ENCODE measurements around the gene SENP8. TPM values are rescaled to one million over a fixed set of nuclear protein-coding genes. Genes with fewer than 3 reads are reported as not detected.

SENP8 gene
- total and polyA plus RNA-seq, 2 of the 13 experiments (the other 11 are each of a cell fraction or from before 2014, with no cell fraction given): 2.7 to 3.0 TPM

- TF ChIP-seq, protein P1, sequence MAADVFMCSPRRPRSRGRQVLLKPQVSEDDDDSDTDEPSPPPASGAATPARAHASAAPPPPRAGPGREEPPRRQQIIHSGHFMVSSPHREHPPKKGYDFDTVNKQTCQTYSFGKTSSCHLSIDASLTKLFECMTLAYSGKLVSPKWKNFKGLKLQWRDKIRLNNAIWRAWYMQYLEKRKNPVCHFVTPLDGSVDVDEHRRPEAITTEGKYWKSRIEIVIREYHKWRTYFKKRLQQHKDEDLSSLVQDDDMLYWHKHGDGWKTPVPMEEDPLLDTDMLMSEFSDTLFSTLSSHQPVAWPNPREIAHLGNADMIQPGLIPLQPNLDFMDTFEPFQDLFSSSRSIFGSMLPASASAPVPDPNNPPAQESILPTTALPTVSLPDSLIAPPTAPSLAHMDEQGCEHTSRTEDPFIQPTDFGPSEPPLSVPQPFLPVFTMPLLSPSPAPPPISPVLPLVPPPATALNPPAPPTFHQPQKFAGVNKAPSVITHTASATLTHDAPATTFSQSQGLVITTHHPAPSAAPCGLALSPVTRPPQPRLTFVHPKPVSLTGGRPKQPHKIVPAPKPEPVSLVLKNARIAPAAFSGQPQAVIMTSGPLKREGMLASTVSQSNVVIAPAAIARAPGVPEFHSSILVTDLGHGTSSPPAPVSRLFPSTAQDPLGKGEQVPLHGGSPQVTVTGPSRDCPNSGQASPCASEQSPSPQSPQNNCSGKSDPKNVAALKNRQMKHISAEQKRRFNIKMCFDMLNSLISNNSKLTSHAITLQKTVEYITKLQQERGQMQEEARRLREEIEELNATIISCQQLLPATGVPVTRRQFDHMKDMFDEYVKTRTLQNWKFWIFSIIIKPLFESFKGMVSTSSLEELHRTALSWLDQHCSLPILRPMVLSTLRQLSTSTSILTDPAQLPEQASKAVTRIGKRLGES (CRISPR knock-in tag; IDR thresholded peaks at IDR 0.05; ENCODE audit: borderline replicate concordance): no peak
- TF ChIP-seq REL (CRISPR knock-in tag; conservative IDR thresholded peaks at IDR 0.05) (no peak), ZNF883 (CRISPR knock-in tag; IDR thresholded peaks at IDR 0.05; ENCODE audit: not compliant biosample characterization) (peak; percentile 6), TOPORS (CRISPR knock-in tag; IDR thresholded peaks at IDR 0.05) (no peak; the same call in 1 of the 2 replicates), MZF1 (CRISPR knock-in tag; IDR thresholded peaks at IDR 0.05; ENCODE audit: borderline replicate concordance) (no peak), BRD4 (CRISPR knock-in tag; IDR thresholded peaks at IDR 0.05) (no peak; the same call in 1 of the 2 replicates), PRMT3 (CRISPR knock-in tag; IDR thresholded peaks at IDR 0.05; ENCODE audit: borderline replicate concordance, low read depth) (no peak), ZBTB25 (CRISPR knock-in tag; IDR thresholded peaks at IDR 0.05) (no peak)
- TF ChIP-seq, protein P2, sequence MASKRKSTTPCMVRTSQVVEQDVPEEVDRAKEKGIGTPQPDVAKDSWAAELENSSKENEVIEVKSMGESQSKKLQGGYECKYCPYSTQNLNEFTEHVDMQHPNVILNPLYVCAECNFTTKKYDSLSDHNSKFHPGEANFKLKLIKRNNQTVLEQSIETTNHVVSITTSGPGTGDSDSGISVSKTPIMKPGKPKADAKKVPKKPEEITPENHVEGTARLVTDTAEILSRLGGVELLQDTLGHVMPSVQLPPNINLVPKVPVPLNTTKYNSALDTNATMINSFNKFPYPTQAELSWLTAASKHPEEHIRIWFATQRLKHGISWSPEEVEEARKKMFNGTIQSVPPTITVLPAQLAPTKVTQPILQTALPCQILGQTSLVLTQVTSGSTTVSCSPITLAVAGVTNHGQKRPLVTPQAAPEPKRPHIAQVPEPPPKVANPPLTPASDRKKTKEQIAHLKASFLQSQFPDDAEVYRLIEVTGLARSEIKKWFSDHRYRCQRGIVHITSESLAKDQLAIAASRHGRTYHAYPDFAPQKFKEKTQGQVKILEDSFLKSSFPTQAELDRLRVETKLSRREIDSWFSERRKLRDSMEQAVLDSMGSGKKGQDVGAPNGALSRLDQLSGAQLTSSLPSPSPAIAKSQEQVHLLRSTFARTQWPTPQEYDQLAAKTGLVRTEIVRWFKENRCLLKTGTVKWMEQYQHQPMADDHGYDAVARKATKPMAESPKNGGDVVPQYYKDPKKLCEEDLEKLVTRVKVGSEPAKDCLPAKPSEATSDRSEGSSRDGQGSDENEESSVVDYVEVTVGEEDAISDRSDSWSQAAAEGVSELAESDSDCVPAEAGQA (IDR thresholded peaks at IDR 0.05; ENCODE audit: low read depth): 0 out of 2 replicates have a peak, but pooled peaks have one; percentile 7
- TF ChIP-seq, protein P2 (CRISPR knock-in tag; IDR thresholded peaks at IDR 0.05; ENCODE audit: borderline replicate concordance): no peak
- TF ChIP-seq, protein P3, sequence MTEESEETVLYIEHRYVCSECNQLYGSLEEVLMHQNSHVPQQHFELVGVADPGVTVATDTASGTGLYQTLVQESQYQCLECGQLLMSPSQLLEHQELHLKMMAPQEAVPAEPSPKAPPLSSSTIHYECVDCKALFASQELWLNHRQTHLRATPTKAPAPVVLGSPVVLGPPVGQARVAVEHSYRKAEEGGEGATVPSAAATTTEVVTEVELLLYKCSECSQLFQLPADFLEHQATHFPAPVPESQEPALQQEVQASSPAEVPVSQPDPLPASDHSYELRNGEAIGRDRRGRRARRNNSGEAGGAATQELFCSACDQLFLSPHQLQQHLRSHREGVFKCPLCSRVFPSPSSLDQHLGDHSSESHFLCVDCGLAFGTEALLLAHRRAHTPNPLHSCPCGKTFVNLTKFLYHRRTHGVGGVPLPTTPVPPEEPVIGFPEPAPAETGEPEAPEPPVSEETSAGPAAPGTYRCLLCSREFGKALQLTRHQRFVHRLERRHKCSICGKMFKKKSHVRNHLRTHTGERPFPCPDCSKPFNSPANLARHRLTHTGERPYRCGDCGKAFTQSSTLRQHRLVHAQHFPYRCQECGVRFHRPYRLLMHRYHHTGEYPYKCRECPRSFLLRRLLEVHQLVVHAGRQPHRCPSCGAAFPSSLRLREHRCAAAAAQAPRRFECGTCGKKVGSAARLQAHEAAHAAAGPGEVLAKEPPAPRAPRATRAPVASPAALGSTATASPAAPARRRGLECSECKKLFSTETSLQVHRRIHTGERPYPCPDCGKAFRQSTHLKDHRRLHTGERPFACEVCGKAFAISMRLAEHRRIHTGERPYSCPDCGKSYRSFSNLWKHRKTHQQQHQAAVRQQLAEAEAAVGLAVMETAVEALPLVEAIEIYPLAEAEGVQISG (CRISPR knock-in tag; IDR thresholded peaks at IDR 0.05): no peak; the same call in 1 of the 2 replicates
- TF ChIP-seq, protein P4, sequence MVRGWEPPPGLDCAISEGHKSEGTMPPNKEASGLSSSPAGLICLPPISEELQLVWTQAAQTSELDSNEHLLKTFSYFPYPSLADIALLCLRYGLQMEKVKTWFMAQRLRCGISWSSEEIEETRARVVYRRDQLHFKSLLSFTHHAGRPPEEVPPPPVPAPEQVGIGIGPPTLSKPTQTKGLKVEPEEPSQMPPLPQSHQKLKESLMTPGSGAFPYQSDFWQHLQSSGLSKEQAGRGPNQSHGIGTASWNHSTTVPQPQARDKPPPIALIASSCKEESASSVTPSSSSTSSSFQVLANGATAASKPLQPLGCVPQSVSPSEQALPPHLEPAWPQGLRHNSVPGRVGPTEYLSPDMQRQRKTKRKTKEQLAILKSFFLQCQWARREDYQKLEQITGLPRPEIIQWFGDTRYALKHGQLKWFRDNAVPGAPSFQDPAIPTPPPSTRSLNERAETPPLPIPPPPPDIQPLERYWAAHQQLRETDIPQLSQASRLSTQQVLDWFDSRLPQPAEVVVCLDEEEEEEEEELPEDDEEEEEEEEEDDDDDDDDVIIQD (CRISPR knock-in tag; IDR thresholded peaks at IDR 0.05; ENCODE audit: low read depth): no peak
Observed at GRCh38 chr15:72118017-72118978, at the start of gene SENP8, which contains the start of gene MYO9A (continued).

Data from HepG2 (cell line).